HFFc6 (cell line): ENCODE results near the gene MCC. TPM values are rescaled to one million over a fixed set of nuclear protein-coding genes. Genes with fewer than 3 reads are reported as not detected.

Experiments used
- DNase-seq: peaks from one replicate; pipeline ENCODE4 v3.0.0-alpha.2; 2018
- H3K27ac Mint-ChIP-seq: 2 replicates; pipeline ENCODE4 v1.8.0; 2020; ENCODE audit warnings: mild to moderate bottlenecking, mixed read lengths
- H3K27me3 Mint-ChIP-seq: 2 replicates; pipeline ENCODE4 v1.8.0; 2021; ENCODE audit warnings: mild to moderate bottlenecking, moderate library complexity, mixed read lengths; ENCODE audit not compliant: insufficient read depth
- H3K36me3 Mint-ChIP-seq: 2 replicates; pipeline ENCODE4 v1.8.0; 2021; ENCODE audit warnings: low read depth, mixed read lengths
- H3K4me1 Mint-ChIP-seq: 2 replicates; pipeline ENCODE4 v1.8.0; 2020; ENCODE audit warnings: low read depth, mixed read lengths
- H3K4me3 Mint-ChIP-seq: 2 replicates; pipeline ENCODE4 v1.8.0; 2020; ENCODE audit warnings: mild to moderate bottlenecking, moderate library complexity, mixed read lengths
- H3K9me3 Mint-ChIP-seq: 2 replicates; pipeline ENCODE4 v1.8.0; 2020; ENCODE audit warnings: mild to moderate bottlenecking, mixed read lengths
- CTCF ChIP-seq: fragments of 200-600 bp; sonication (generic); IDR thresholded peaks from 2 replicates; pipeline ENCODE4 v1.5.0; 2021; ENCODE audit warnings: antibody characterized with exemption, mild to moderate bottlenecking
- total RNA-seq, 6 experiments: library from RNA; stranded (reverse); fragmentation: NEBNext Ultra II Directional; extraction: Animal tissue kit (Norgen Biotek cat#: 25700); gene quantifications; 2 replicates in 1 of 6; 3 replicates in 5 of 6; pipeline ENCODE4 v1.2.3, GENCODE V29; 2021

MCC gene
- total RNA-seq, 6 experiments from 2014 or later, result 2.5 to 4.9 (median 3.0) TPM

- H3K36me3 Mint-ChIP-seq, result no peaks in the 10 kb centered on the region
- no peak overlapping the region for H3K4me3 Mint-ChIP-seq
- no peak for DNase-seq
- no peak overlapping the region for H3K27ac Mint-ChIP-seq
- no peaks in the 10 kb centered on the region for H3K4me1 Mint-ChIP-seq
- no peak for TF ChIP-seq CTCF
- no peaks in the 10 kb centered on the region for H3K9me3 Mint-ChIP-seq
- H3K27me3 Mint-ChIP-seq, result no peaks in the 10 kb centered on the region; the same call in 1 of the 2 replicates
Observed at GRCh38 chr5:113183694-113184093, 304.6 kb downstream of the MCC start.

- no peaks in the 10 kb centered on the region for H3K4me1 Mint-ChIP-seq
Observed at GRCh38 chr5:113182658-113183344, 305.5 kb downstream of the MCC start.

GRCh38 chr5:113181853-113182490, 306.3 kb downstream of the MCC start:
- Mint-ChIP-seq H3K27me3 (no peaks in the 10 kb centered on the region; the same call in 1 of the 2 replicates), H3K4me1 (no peaks in the 10 kb centered on the region), H3K9me3 (no peaks in the 10 kb centered on the region), H3K36me3 (no peaks in the 10 kb centered on the region), H3K4me3 (no peak overlapping the region), H3K27ac (no peak overlapping the region)
- TF ChIP-seq CTCF, result no peak
- DNase-seq, result no peak

More at GRCh38 chr5:113182658-113183344, 305.5 kb downstream of the MCC start:
- Mint-ChIP-seq H3K9me3 (no peaks in the 10 kb centered on the region), H3K36me3 (no peaks in the 10 kb centered on the region), H3K27me3 (no peaks in the 10 kb centered on the region; the same call in 1 of the 2 replicates), H3K27ac (no peak overlapping the region), H3K4me3 (no peak overlapping the region)
- TF ChIP-seq CTCF, result no peak
- no peak for DNase-seq

- no peaks in the 10 kb centered on the region for H3K27me3 Mint-ChIP-seq
- H3K4me1 Mint-ChIP-seq, result no peaks in the 10 kb centered on the region
- H3K27ac Mint-ChIP-seq, result no peak overlapping the region
- no peak for DNase-seq
- no peaks in the 10 kb centered on the region for H3K36me3 Mint-ChIP-seq
- TF ChIP-seq CTCF, result no peak
- H3K4me3 Mint-ChIP-seq, result no peak overlapping the region
- no peaks in the 10 kb centered on the region for H3K9me3 Mint-ChIP-seq
Observed at GRCh38 chr5:113181409-113181808, 306.8 kb downstream of the MCC start.

- H3K4me3 Mint-ChIP-seq, result no peak overlapping the region
- H3K27ac Mint-ChIP-seq, result no peak overlapping the region
- no peaks in the 10 kb centered on the region for H3K27me3 Mint-ChIP-seq
- H3K36me3 Mint-ChIP-seq, result no peaks in the 10 kb centered on the region
- TF ChIP-seq CTCF, result no peak
- H3K9me3 Mint-ChIP-seq, result no peaks in the 10 kb centered on the region
- no peaks in the 10 kb centered on the region for H3K4me1 Mint-ChIP-seq
- no peak for DNase-seq
Observed at GRCh38 chr5:113179156-113179555, 309.1 kb downstream of the MCC start.
